A549 (cell line): ENCODE data around the gene INO80. TPM values are rescaled to one million over a fixed set of nuclear protein-coding genes. Genes with fewer than 3 reads are reported as not detected.

Source experiments
- ATAC-seq, 2 experiments: fragments of 200-7000 bp in 1 of 2; fragments of >200 bp in 1 of 2; cut with Nextera tagmentation in 1 of 2; cut with Tn5 transposase in 1 of 2; 3 replicates each; pipeline versions ENCODE4 v1.8.0 to v1.9.1; 2018 to 2020; ENCODE audit warnings: mild to moderate bottlenecking in 1 of 2, moderate library complexity in 1 of 2
- CTCF ChIA-PET: fragments of 300-600 bp; sonication (Branson Sonifier 250); formaldehyde crosslinking; extraction: SDS; loops from one replicate; lab custom pipeline; 2021; ENCODE audit warnings: antibody characterized with exemption, inconsistent platforms; lab: Yijun Ruan, JAX
- POLR2A ChIA-PET: fragments of 350-600 bp; formaldehyde crosslinking; extraction: SDS; loops from one replicate; lab custom pipeline; 2021; ENCODE audit warnings: antibody characterized with exemption, inconsistent platforms; lab: Yijun Ruan, JAX
- DNase-seq, 2 experiments: peaks; one replicate each; pipeline versions ENCODE4 v3.0.0 to v3.0.0-alpha.2; 2011 to 2016; ENCODE audit warnings: low read depth in 1 of 2, low spot score in 1 of 2
- FAIRE-seq: peaks from 2 replicates; lab custom pipeline; 2011; peaks lifted over from hg19 to GRCh38; lab: Jason Lieb, UNC
- H3K27ac ChIP-seq, 2 experiments: fragments of >200 bp; sonication (Bioruptor Twin); formaldehyde crosslinking; 3 replicates each; pipeline ENCODE4 v1.5.1; 2016 to 2017
- H3K4me1 ChIP-seq: fragments of >200 bp; sonication (Bioruptor Twin); formaldehyde crosslinking; 3 replicates; pipeline ENCODE4 v1.6.1; 2016
- H3K4me2 ChIP-seq: fragments of >200 bp; sonication (Bioruptor Twin); formaldehyde crosslinking; 3 replicates; pipeline ENCODE4 v1.6.1; 2016
- H3K4me3 ChIP-seq: fragments of >200 bp; sonication (Bioruptor Twin); formaldehyde crosslinking; 3 replicates; pipeline ENCODE4 v1.5.1; 2016
- H3K9me3 ChIP-seq: fragments of >200 bp; sonication (Bioruptor Twin); formaldehyde crosslinking; 3 replicates; pipeline ENCODE4 v1.6.1; 2016
- ATOH8 ChIP-seq: fragments of 250-450 bp; sonication (Bioruptor Pico); IDR thresholded peaks from 2 replicates; pipeline ENCODE4 v1.5.0; 2020; ENCODE audit warnings: low read depth, mild to moderate bottlenecking, moderate library complexity
- BCL3 ChIP-seq: fragments of >200 bp; sonication (Bioruptor Twin); formaldehyde crosslinking; IDR thresholded peaks from 3 replicates; pipeline ENCODE4 v1.6.1; 2016
- CBX2 ChIP-seq: fragments of 200-600 bp; sonication (generic); IDR thresholded peaks from 2 replicates; pipeline ENCODE4 v1.6.1; 2016; ENCODE audit warnings: low read depth, mild to moderate bottlenecking, borderline replicate concordance
- CEBPB ChIP-seq, 2 experiments: fragments of >200 bp in 1 of 2; sonication (Bioruptor Twin) in 1 of 2; formaldehyde crosslinking in 1 of 2; IDR thresholded peaks; 2 replicates each; pipeline ENCODE4 v1.6.1; 2012 to 2016
- E2F6 ChIP-seq: IDR thresholded peaks from 2 replicates; pipeline ENCODE4 v1.6.1; 2012; ENCODE audit warnings: low read depth, borderline replicate concordance
- FOSB ChIP-seq: fragments of 250-450 bp; sonication (Bioruptor Pico); IDR thresholded peaks from 2 replicates; pipeline ENCODE4 v1.5.0; 2020; ENCODE audit warnings: mild to moderate bottlenecking, moderate library complexity
- FOXS1 ChIP-seq: fragments of 250-450 bp; sonication (Bioruptor Pico); IDR thresholded peaks from 2 replicates; pipeline ENCODE4 v1.5.0; 2020; ENCODE audit warnings: mild to moderate bottlenecking, moderate library complexity
- HEYL ChIP-seq: fragments of 250-450 bp; sonication (Bioruptor Pico); IDR thresholded peaks from 2 replicates; pipeline ENCODE4 v1.8.0; 2021; ENCODE audit warnings: mild to moderate bottlenecking, moderate library complexity
- HMGXB4 ChIP-seq: fragments of 250-450 bp; sonication (Bioruptor Pico); IDR thresholded peaks from 2 replicates; pipeline ENCODE4 v1.5.0; 2021; ENCODE audit warnings: mild to moderate bottlenecking, moderate library complexity, borderline replicate concordance
- HOXB13 ChIP-seq: fragments of 250-450 bp; sonication (Bioruptor Pico); IDR thresholded peaks from 2 replicates; pipeline ENCODE4 v1.5.0; 2020; ENCODE audit warnings: low read depth, mild to moderate bottlenecking, moderate library complexity
- JUN ChIP-seq, 2 experiments: fragments of >200 bp; sonication (Bioruptor Twin); formaldehyde crosslinking; IDR thresholded peaks; 2 replicates in 1 of 2; 3 replicates in 1 of 2; pipeline ENCODE4 v1.6.1; 2016 to 2017
- JUNB ChIP-seq: fragments of >200 bp; sonication (Bioruptor Twin); formaldehyde crosslinking; IDR thresholded peaks from 2 replicates; pipeline ENCODE4 v1.6.1; 2016
- MYC ChIP-seq: IDR thresholded peaks from 2 replicates; pipeline ENCODE4 v1.6.1; 2012; ENCODE audit warnings: mild to moderate bottlenecking, inconsistent platforms, low read length, improper control_type of control experiment, borderline replicate concordance
- PHF8 ChIP-seq: fragments of 200-600 bp; sonication (generic); IDR thresholded peaks from 2 replicates; pipeline ENCODE4 v1.6.1; 2016; ENCODE audit warnings: low read depth, mild to moderate bottlenecking, antibody characterized with exemption, moderate library complexity, borderline replicate concordance
- POLR2A ChIP-seq: IDR thresholded peaks from 2 replicates; pipeline ENCODE4 v1.6.1; 2012; ENCODE audit warnings: mild to moderate bottlenecking, low read length
- POLR2AphosphoS2 ChIP-seq: conservative IDR thresholded peaks from 2 replicates; pipeline ENCODE4 v1.6.1; 2012; ENCODE audit warnings: low read length, improper control_type of control experiment, inconsistent platforms
- RAD21 ChIP-seq, 2 experiments: fragments of >200 bp in 1 of 2; sonication (Bioruptor Twin) in 1 of 2; formaldehyde crosslinking in 1 of 2; IDR thresholded peaks in 1 of 2; conservative IDR thresholded peaks in 1 of 2; 2 replicates in 1 of 2; 3 replicates in 1 of 2; pipeline ENCODE4 v1.6.1; 2012 to 2018; ENCODE audit warnings: inconsistent platforms in 1 of 2
- RCOR1 ChIP-seq: fragments of 150-350 bp; IDR thresholded peaks from 2 replicates; pipeline ENCODE4 v1.6.1; 2014; ENCODE audit warnings: antibody characterized with exemption, low read length, low read depth
- REST ChIP-seq: fragments of 200-600 bp; sonication (generic); IDR thresholded peaks from 2 replicates; pipeline ENCODE4 v1.6.1; 2016; ENCODE audit warnings: antibody characterized with exemption, mild to moderate bottlenecking, moderate library complexity
- RNF2 ChIP-seq: fragments of 200-600 bp; sonication (generic); IDR thresholded peaks from 2 replicates; pipeline ENCODE4 v1.6.1; 2016; ENCODE audit warnings: low read depth, mild to moderate bottlenecking, antibody characterized with exemption, moderate library complexity, borderline replicate concordance
- TFCP2L1 ChIP-seq: fragments of 250-450 bp; sonication (Bioruptor Pico); IDR thresholded peaks from 2 replicates; pipeline ENCODE4 v1.5.0; 2021; ENCODE audit warnings: mild to moderate bottlenecking
- ZC3H11A ChIP-seq: fragments of 450-650 bp; IDR thresholded peaks from 2 replicates; pipeline ENCODE4 v1.6.1; 2014; ENCODE audit warnings: antibody characterized with exemption, mild to moderate bottlenecking
- ZFP36 ChIP-seq: fragments of 450-650 bp; IDR thresholded peaks from 2 replicates; pipeline ENCODE4 v1.6.1; 2014; ENCODE audit warnings: borderline replicate concordance; ENCODE audit not compliant: partially characterized antibody
- WGBS: methylation state at CpG from one replicate; pipeline ENCODE4 v1.1.6; 2017; ENCODE audit errors: missing lambda C conversion rate; 5-methylcytosine and 5-hydroxymethylcytosine counted together
- polyA plus RNA-seq, 4 experiments: library from polyadenylated mRNA; depleted of rRNA in 3 of 4; stranded (reverse); fragments of >200 nt; fragmentation: RNase III in 1 of 4; extraction: RNeasy Plus Mini Kit Qiagen cat#74134 plus additional on column Dnase treatment in 1 of 4; gene quantifications; 2 replicates in 3 of 4; 3 replicates in 1 of 4; pipeline ENCODE4 v1.2.3, GENCODE V29; 2011 to 2017

INO80 gene
- polyA plus RNA-seq, 2 of the 4 experiments (the other 2 are of a cell fraction), result 6.7 to 10.9 TPM

DNA sequence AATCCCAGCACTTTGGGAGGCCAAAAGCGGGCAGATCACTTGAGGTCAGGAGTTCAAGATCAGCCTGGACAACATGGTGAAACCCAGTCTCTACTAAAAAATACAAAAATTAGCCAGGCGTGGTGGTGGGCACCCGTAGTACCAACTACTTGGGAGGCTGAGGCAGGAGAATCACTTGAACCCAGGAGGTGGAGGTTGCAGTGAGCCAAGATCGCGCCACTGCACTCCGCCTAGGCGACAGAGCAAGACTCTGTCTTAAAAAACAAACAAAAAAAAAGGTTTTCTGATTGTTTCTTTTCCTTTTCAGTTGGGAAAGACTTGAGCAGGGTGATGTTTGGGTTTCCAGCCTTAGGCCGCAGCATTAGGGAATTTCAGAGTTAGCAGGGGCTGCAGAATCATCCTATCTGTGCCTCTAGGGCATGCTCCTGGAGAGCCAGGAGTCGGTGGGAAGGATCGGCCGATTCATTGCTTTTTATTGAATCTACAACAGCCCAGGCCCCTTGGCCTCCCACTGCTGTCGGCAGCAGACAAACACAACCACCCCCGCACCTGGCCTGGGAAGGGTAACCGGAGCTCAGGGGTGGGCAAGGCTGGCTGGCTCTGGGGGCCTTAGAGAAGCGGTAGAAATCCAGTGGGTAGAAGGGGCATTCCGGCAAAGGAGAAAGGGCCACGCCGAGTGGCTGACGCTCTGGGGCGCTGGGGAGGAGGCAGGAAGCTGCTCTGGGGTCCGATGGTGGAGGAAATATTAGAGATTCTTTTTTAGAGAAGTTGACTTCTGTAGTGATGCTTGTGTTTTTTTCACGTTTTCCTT is 156.5 kb downstream of the INO80 start:
- Histone ChIP-seq H3K27ac (no peak overlapping the region), H3K4me3 (no peak overlapping the region), H3K4me1 (peaks cover 28% of the 10 kb centered on the region), H3K9me3 (no peaks in the 10 kb centered on the region), H3K4me2 (no peak overlapping the region)
- no peak for TF ChIP-seq HEYL
- TF ChIP-seq ZFP36, result no peak
- no peak for TF ChIP-seq MYC
- TF ChIP-seq JUN (IDR thresholded peaks at IDR 0.05), result no peak
- TF ChIP-seq REST, result no peak
- no peak for TF ChIP-seq RCOR1
- TF ChIP-seq POLR2AphosphoS2, result no peak
- WGBS, result 88% methylated on average over 22 of the region's 22 CpGs
- FAIRE-seq, result no peak
- DNase-seq, result no peak
- POLR2A ChIA-PET, result no interaction called here
- CTCF ChIA-PET, result no interaction called here
- ATAC-seq, result no peak

- FAIRE-seq (no peak), ATAC-seq (no peak), DNase-seq (no peak)
- POLR2A ChIA-PET, result no interaction called here
- Histone ChIP-seq H3K4me2 (no peak overlapping the region), H3K9me3 (no peaks in the 10 kb centered on the region), H3K27ac (no peak overlapping the region; a peak in 1 of 6 replicates), H3K4me3 (no peak overlapping the region), H3K4me1 (peaks cover 30% of the 10 kb centered on the region)
- CTCF ChIA-PET, result interaction anchor here (8.7 kb wide), 1 partner anchor 17 kb away, joined by 76 read pairs; no protein-coding TSS in a partner anchor
- WGBS, result 90% methylated on average over 7 of the region's 8 CpGs
- TF ChIP-seq FOSB (CRISPR knock-in tag) (no peak), JUNB (no peak), TFCP2L1 (CRISPR knock-in tag) (no peak), PHF8 (no peak), RCOR1 (no peak), RAD21 (conservative IDR thresholded peaks at IDR 0.05 in 1 of 2, IDR thresholded peaks at IDR 0.05 in 1 of 2) (no peak), ZC3H11A (no peak), ATOH8 (CRISPR knock-in tag) (no peak), POLR2A (no peak), HMGXB4 (CRISPR knock-in tag) (no peak), MYC (no peak), BCL3 (no peak), REST (no peak), CBX2 (no peak), CEBPB (IDR thresholded peaks at IDR 0.05) (no peak), E2F6 (no peak), FOXS1 (CRISPR knock-in tag) (no peak), HOXB13 (CRISPR knock-in tag) (no peak), RNF2 (no peak)
Observed at GRCh38 chr15:40958723-40959122, 157.4 kb downstream of the INO80 start.
